ENCODE results near the gene FTSJ1. TPM values are rescaled to one million over a fixed set of nuclear protein-coding genes. Genes with fewer than 3 reads are reported as not detected.

The FTSJ1 gene
- total RNA-seq, 2 experiments from 2014 or later, result 54.7 to 66.1 TPM

GRCh38 chrX:48472225-48472624 lies 3.8 kb upstream of the FTSJ1 start:
- Histone ChIP-seq H3K4me3 (ENCODE audit: low read depth, low read length, poor library complexity, severe bottlenecking) (no peak overlapping the region), H2AFZ (ENCODE audit: low read length) (no peak overlapping the region), H4K20me1 (ENCODE audit: insufficient read depth, low read length) (no peaks in the 10 kb centered on the region), H3K4me1 (ENCODE audit: insufficient read depth, low read length, poor library complexity, severe bottlenecking) (peaks cover 28% of the 10 kb centered on the region), H3K79me2 (ENCODE audit: insufficient read depth, low read depth, low read length) (peaks cover 40% of the 10 kb centered on the region), H3K4me2 (ENCODE audit: low read length) (no peak overlapping the region), H3K9me3 (ENCODE audit: low read length) (no peaks in the 10 kb centered on the region), H3K9me2 (ENCODE audit: insufficient read depth, low read length) (no peaks in the 10 kb centered on the region), H3K36me3 (ENCODE audit: insufficient read depth, low read length) (0 out of 2 replicates have a peak, but pooled peaks cover under 1% of the 10 kb centered on the region), H3K27ac (ENCODE audit: low read depth, low read length, poor library complexity, severe bottlenecking) (no peak overlapping the region)
- TF ChIP-seq EZH2phosphoT487 (IDR thresholded peaks at IDR 0.05; ENCODE audit: borderline replicate concordance, low read depth, low read length) (no peak), CTCF (conservative IDR thresholded peaks at IDR 0.05; ENCODE audit: low read length) (no peak)
- BruUV-seq (replicated peaks), result no TSS peak
- no peak for DNase-seq (ENCODE audit: low spot score)
- POLR2A ChIA-PET, result interaction anchor here (0.7 kb wide), 1 partner anchor 9 kb away, joined by 5 read pairs; no protein-coding TSS in a partner anchor
- intact Hi-C loops (cut with micrococcal nuclease; ENCODE audit: unreplicated experiment), result no loop called here
- CTCF ChIA-PET (ENCODE audit: unreplicated experiment), result no interaction called here

DNA sequence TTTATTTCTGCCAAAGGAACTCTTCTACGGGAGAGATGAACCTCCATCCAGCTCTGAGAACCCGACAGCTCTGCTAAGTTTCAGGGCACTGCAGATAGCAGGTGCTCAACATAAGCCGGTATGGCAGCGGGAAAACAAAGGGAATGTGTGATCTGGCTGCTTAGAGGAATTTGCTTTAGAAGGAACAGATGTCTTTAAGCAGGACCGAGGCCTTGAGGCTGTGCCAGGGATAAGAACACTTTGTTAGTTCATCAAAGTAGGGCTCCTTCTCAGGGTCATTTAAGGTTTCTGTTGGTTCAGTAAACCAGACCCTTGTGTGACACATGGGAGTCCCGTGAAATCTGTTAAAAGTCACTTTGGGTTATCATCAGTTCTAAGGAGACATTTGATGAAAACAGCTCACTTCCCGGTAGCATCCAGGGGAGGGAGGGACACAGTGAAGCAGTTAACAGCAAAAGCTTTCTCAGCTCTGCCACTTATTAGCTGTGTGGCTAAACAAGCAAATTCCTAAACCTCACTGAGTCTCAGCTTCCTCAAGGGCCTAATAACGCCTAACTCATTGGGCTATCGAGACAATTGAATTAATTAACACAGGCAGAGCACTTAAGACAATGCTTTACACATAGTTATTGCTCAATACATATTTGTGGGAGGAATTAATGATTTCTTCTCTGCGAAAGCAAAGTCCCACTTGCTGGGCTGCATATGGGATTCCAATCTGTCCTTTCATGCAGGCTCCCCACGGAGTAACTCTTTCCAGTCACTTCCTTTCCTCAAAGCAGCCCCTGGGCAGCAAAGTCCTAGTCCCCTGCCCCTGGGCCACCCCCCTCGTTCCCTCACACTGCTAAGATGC lies 2.9 kb upstream of the FTSJ1 start:
- intact Hi-C loops (cut with micrococcal nuclease; ENCODE audit: unreplicated experiment), result no loop called here
- peaks cover 27% of the 10 kb centered on the region for H3K4me1 ChIP-seq (ENCODE audit: insufficient read depth, low read length, poor library complexity, severe bottlenecking)
- POLR2A ChIA-PET, result no interaction called here
- no peak overlapping the region for H3K27ac ChIP-seq (ENCODE audit: low read depth, low read length, poor library complexity, severe bottlenecking)
- no peaks in the 10 kb centered on the region for H4K20me1 ChIP-seq (ENCODE audit: insufficient read depth, low read length)
- H3K9me3 ChIP-seq (ENCODE audit: low read length), result no peaks in the 10 kb centered on the region
- no peak overlapping the region for H3K4me3 ChIP-seq (ENCODE audit: low read depth, low read length, poor library complexity, severe bottlenecking)
- peaks cover 5% of the 10 kb centered on the region for H3K36me3 ChIP-seq (ENCODE audit: insufficient read depth, low read length)
- no peak for TF ChIP-seq EZH2phosphoT487 (IDR thresholded peaks at IDR 0.05; ENCODE audit: borderline replicate concordance, low read depth, low read length)
- no peak for TF ChIP-seq CTCF (conservative IDR thresholded peaks at IDR 0.05; ENCODE audit: low read length)
- peaks cover 43% of the 10 kb centered on the region for H3K79me2 ChIP-seq (ENCODE audit: insufficient read depth, low read depth, low read length)
- H2AFZ ChIP-seq (ENCODE audit: low read length), result no peak overlapping the region
- no peak overlapping the region for H3K4me2 ChIP-seq (ENCODE audit: low read length)
- no peaks in the 10 kb centered on the region for H3K9me2 ChIP-seq (ENCODE audit: insufficient read depth, low read length)
- no peak for DNase-seq (ENCODE audit: low spot score)
- CTCF ChIA-PET (ENCODE audit: unreplicated experiment), result no interaction called here
- BruUV-seq (replicated peaks), result no TSS peak

DNA sequence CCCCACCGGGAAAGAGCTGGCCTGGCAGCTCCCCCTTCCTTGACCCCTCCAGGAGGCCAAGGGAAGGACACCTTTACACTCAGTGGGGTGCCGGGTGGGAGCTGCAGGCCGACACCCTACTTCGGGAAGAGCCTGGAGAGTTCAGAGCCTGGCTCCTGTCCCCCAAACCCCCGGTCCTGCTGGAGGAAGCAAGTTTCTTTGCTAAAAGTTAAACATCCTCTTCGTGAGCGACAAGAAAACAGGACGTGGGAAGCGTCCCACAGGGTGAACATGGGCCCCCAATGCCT lies 2.4 kb upstream of the FTSJ1 start:
- Histone ChIP-seq H3K9me3 (ENCODE audit: low read length) (no peaks in the 10 kb centered on the region), H3K4me2 (ENCODE audit: low read length) (no peak overlapping the region), H3K4me3 (ENCODE audit: low read depth, low read length, poor library complexity, severe bottlenecking) (no peak overlapping the region), H3K27ac (ENCODE audit: low read depth, low read length, poor library complexity, severe bottlenecking) (no peak overlapping the region), H3K4me1 (ENCODE audit: insufficient read depth, low read length, poor library complexity, severe bottlenecking) (peaks cover 27% of the 10 kb centered on the region), H3K79me2 (ENCODE audit: insufficient read depth, low read depth, low read length) (peaks cover 42% of the 10 kb centered on the region), H2AFZ (ENCODE audit: low read length) (no peak overlapping the region), H3K9me2 (ENCODE audit: insufficient read depth, low read length) (no peaks in the 10 kb centered on the region), H4K20me1 (ENCODE audit: insufficient read depth, low read length) (no peaks in the 10 kb centered on the region), H3K36me3 (ENCODE audit: insufficient read depth, low read length) (peaks cover 10% of the 10 kb centered on the region)
- intact Hi-C loops (cut with micrococcal nuclease; ENCODE audit: unreplicated experiment), result no loop called here
- CTCF ChIA-PET (ENCODE audit: unreplicated experiment), result no interaction called here
- BruUV-seq (replicated peaks), result no TSS peak
- DNase-seq (ENCODE audit: low spot score), result no peak
- POLR2A ChIA-PET, result no interaction called here
- TF ChIP-seq EZH2phosphoT487 (IDR thresholded peaks at IDR 0.05; ENCODE audit: borderline replicate concordance, low read depth, low read length), result no peak
- TF ChIP-seq CTCF (conservative IDR thresholded peaks at IDR 0.05; ENCODE audit: low read length), result no peak
